ENCODE data around the gene FILIP1. TPM values are rescaled to one million over a fixed set of nuclear protein-coding genes. Genes with fewer than 3 reads are reported as not detected.

FILIP1 gene
- total RNA-seq, 2 experiments from 2014 or later: not detected

DNA sequence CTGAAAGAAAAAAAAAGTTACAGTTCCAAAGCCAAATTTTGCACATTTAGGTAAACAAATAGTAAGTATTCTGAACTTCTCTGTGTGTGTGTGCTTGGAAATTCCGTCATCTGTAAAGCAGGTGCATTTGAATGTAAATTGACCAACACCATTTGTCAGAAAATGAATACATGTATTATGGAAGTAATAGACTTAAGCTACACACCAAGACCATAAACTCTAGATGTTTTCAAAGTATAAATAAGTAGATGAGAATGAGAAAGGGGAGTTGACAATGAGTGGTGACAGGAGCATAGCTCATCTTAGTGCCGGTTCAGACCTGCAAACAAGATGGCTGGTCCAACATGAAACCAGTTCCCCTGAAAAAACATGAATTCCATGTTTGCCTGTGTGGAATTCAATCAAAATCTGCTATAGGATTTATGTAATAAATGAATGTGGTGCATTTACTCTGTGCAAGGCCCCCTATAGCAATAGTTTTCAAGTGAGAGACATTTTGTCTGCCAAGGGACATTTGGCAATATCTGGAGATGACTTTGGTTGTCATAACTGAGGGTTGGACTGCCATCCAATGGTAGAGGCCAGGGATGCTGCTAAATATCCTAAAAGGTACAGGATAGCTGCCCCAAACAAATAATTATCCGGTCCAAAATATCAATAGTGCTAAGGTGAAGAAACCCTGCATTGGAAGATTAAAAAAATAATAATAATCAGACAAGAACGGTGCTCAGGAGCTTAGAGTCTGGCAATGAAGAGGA lies 11.0 kb upstream of the FILIP1 start:
- CTCF ChIA-PET: interaction anchor here (0.5 to 1.2 kb wide), 2 partner anchors 8 to 260 kb away, joined by 3 to 4 read pairs; no protein-coding TSS in a partner anchor
- Mint-ChIP-seq H3K36me3 (no peaks in the 10 kb centered on the region), H3K4me3 (no peak overlapping the region), H3K27ac (no peak overlapping the region), H3K4me1 (no peaks in the 10 kb centered on the region), H3K27me3 (peaks cover 10% of the 10 kb centered on the region), H3K9me3 (ENCODE audit: low read depth) (no peaks in the 10 kb centered on the region)
- no peak for ATAC-seq
- DNase-seq: no peak

DNA sequence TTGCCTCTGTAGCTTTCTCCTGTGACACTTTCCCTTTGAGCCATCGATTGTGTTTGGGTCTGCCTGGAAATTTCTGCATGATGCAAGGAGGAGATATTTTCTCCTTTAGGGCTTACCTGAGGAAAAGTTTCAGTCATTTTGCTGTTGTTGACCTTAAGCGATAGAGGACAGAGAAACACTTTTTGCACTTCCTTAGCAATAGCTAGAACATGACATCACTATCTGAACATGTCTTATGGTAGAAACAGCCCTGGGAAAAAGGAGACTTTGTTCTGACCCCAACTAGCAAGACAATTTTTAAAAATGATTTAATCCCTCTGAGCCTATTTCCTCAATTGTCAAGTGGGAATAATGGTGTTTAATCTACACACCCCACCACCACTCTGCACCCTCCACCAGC lies 9.7 kb upstream of the FILIP1 start:
- CTCF ChIA-PET: no interaction called here
- Mint-ChIP-seq H3K36me3 (no peaks in the 10 kb centered on the region), H3K27me3 (peaks cover 14% of the 10 kb centered on the region), H3K4me3 (no peak overlapping the region), H3K9me3 (ENCODE audit: low read depth) (no peaks in the 10 kb centered on the region), H3K4me1 (no peaks in the 10 kb centered on the region), H3K27ac (no peak overlapping the region)
- DNase-seq (no peak), ATAC-seq (no peak)

- Mint-ChIP-seq H3K27ac (no peak overlapping the region), H3K27me3 (peaks cover 16% of the 10 kb centered on the region), H3K4me3 (no peak overlapping the region), H3K36me3 (no peaks in the 10 kb centered on the region), H3K4me1 (no peaks in the 10 kb centered on the region), H3K9me3 (ENCODE audit: low read depth) (no peaks in the 10 kb centered on the region)
- no peak for ATAC-seq
- no peak for DNase-seq
- CTCF ChIA-PET: interaction anchor here (0.6 kb wide), 1 partner anchor 33 kb away, joined by 4 read pairs; no protein-coding TSS in a partner anchor
Measured at GRCh38 chr6:75502884-75503283, 9.3 kb upstream of the FILIP1 start.

DNA sequence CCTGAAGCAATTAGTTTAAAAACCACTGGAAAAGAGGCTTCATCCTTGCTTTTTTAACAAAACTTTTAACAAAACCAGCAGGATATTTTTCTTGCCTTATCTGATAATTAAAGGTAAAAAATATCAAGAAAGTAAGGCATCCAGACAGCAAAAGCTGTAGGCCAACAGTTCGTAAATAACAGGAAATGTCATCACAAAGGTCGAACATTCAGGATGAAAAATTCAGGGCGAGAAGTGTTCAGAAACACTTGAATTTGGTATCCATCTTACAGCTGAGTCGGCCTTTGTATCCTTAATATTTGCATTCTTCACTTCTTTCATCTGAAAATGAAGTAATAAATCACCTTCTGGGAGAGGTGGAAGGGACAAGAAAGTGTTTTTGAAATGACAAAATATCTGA lies 8.2 kb upstream of the FILIP1 start:
- Mint-ChIP-seq H3K36me3 (peaks cover 3% of the 10 kb centered on the region), H3K27ac (no peak overlapping the region), H3K27me3 (peaks cover 20% of the 10 kb centered on the region), H3K9me3 (ENCODE audit: low read depth) (peaks cover 2% of the 10 kb centered on the region), H3K4me1 (no peaks in the 10 kb centered on the region), H3K4me3 (no peak overlapping the region)
- CTCF ChIA-PET: no interaction called here
- no peak for DNase-seq
- ATAC-seq: no peak

DNA sequence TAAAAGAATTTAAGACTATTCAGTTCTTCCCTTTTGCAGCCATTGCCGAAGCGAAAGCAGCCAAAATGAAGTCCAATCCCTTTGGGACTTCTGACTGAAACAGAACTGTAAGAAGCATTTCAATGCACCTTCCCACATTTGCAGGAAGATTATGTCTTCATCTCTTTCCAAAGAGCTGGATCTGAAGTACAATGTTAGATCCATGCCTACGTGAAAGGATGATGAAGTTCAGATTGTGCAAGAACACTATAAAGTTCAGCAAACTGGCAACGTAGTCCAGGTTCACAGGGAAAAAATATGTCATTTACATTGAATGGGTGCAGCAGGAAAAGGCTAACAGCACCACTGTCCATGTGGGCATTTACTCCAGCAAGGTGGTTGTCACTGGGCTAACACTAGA lies 6.0 kb upstream of the FILIP1 start:
- H3K27me3 Mint-ChIP-seq: peaks cover 28% of the 10 kb centered on the region

DNA sequence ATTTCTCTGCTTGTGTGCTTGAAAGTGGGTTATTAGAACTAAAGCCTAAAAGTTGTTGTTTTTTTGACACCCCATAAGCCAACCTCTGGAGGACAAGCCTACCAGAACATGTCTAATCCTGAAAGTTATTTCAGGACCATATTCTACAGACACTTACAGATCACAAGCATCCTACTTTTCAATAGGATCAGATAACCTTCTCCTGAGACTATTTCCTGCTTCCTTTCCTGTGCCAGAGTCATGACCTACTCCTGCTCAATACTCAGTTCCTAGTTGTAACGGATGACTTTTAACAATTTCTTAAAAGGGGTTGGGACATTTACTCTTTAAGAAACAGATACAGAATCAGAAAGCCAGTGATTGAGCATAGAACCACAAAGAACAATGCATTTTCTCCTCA lies 5.3 kb upstream of the FILIP1 start:
- DNase-seq: no peak
- peaks cover 34% of the 10 kb centered on the region for H3K27me3 Mint-ChIP-seq
- H3K36me3 Mint-ChIP-seq: peaks cover 12% of the 10 kb centered on the region
- peaks cover 2% of the 10 kb centered on the region for H3K9me3 Mint-ChIP-seq (ENCODE audit: low read depth)
- H3K27ac Mint-ChIP-seq: no peak overlapping the region
- no peak overlapping the region for H3K4me3 Mint-ChIP-seq
- no peak for ATAC-seq
- H3K4me1 Mint-ChIP-seq: peaks cover 20% of the 10 kb centered on the region
- CTCF ChIA-PET: no interaction called here

More for the DNA sequence above, 6.0 kb upstream of the FILIP1 start:
- H3K36me3 Mint-ChIP-seq: peaks cover 8% of the 10 kb centered on the region
- CTCF ChIA-PET: no interaction called here
- H3K4me3 Mint-ChIP-seq: no peak overlapping the region
- peaks cover 2% of the 10 kb centered on the region for H3K9me3 Mint-ChIP-seq (ENCODE audit: low read depth)
- ATAC-seq: no peak
- H3K27ac Mint-ChIP-seq: no peak overlapping the region
- peaks cover 17% of the 10 kb centered on the region for H3K4me1 Mint-ChIP-seq
- no peak for DNase-seq

- H3K4me1 Mint-ChIP-seq: peaks cover 20% of the 10 kb centered on the region
- H3K27me3 Mint-ChIP-seq: peaks cover 43% of the 10 kb centered on the region
- peaks cover 2% of the 10 kb centered on the region for H3K9me3 Mint-ChIP-seq (ENCODE audit: low read depth)
- no peak for ATAC-seq
- CTCF ChIA-PET: no interaction called here
- DNase-seq: no peak
- no peak overlapping the region for H3K4me3 Mint-ChIP-seq
- H3K27ac Mint-ChIP-seq: no peak overlapping the region
- peaks cover 14% of the 10 kb centered on the region for H3K36me3 Mint-ChIP-seq
Measured at GRCh38 chr6:75497994-75498393, 4.4 kb upstream of the FILIP1 start.

DNA sequence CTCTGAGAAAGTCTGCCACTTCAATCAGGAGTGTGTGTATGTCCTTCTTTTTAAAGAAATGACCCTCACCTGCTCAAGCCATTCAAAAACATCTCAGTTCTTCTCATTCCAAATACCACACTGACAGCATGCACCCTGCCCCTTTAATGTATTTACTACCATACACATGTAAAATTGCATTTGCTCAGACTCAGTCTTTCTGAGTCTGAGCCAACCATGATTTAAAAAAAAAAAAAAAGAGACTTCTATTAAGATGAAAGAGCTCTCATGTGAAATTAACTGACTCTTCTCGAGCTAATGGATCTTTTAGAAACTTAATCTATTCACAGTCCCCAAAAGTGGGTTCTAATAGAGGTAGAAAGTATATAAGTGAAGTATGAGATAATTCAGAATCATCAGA lies 1.4 kb upstream of the FILIP1 start:
- Mint-ChIP-seq H3K9me3 (ENCODE audit: low read depth) (peaks cover 2% of the 10 kb centered on the region), H3K27ac (no peak overlapping the region), H3K4me1 (peaks cover 20% of the 10 kb centered on the region), H3K4me3 (no peak overlapping the region), H3K27me3 (peaks cover 57% of the 10 kb centered on the region), H3K36me3 (peaks cover 16% of the 10 kb centered on the region)
- DNase-seq (no peak), ATAC-seq (no peak)
- CTCF ChIA-PET: interaction anchor here (1.5 kb wide), 1 partner anchor 13 kb away, joined by 3 read pairs; no protein-coding TSS in a partner anchor

- DNase-seq (no peak), ATAC-seq (no peak)
- Mint-ChIP-seq H3K27ac (no peak overlapping the region), H3K4me3 (no peak overlapping the region), H3K4me1 (peaks cover 20% of the 10 kb centered on the region), H3K27me3 (peaks cover 56% of the 10 kb centered on the region), H3K36me3 (peaks cover 16% of the 10 kb centered on the region), H3K9me3 (ENCODE audit: low read depth) (peaks cover 2% of the 10 kb centered on the region)
- CTCF ChIA-PET: interaction anchor here (1.5 kb wide), 1 partner anchor 12 kb away, joined by 3 read pairs; no protein-coding TSS in a partner anchor
Measured at GRCh38 chr6:75494290-75494689, 690 bp upstream of the FILIP1 start.

- CTCF ChIA-PET: no interaction called here
- no peak overlapping the region for H3K4me3 Mint-ChIP-seq
- peaks cover 64% of the 10 kb centered on the region for H3K27me3 Mint-ChIP-seq
- DNase-seq (no peak), ATAC-seq (no peak)
- H3K9me3 Mint-ChIP-seq (ENCODE audit: low read depth): peaks cover 2% of the 10 kb centered on the region
- peaks cover 15% of the 10 kb centered on the region for H3K36me3 Mint-ChIP-seq
- no peak overlapping the region for H3K27ac Mint-ChIP-seq
- H3K4me1 Mint-ChIP-seq: peaks cover 20% of the 10 kb centered on the region
Measured at GRCh38 chr6:75492386-75493153, 1.0 kb downstream of the FILIP1 start.

GRCh38 chr6:75491291-75491690 lies 2.3 kb downstream of the FILIP1 start:
- H3K9me3 Mint-ChIP-seq (ENCODE audit: low read depth): no peaks in the 10 kb centered on the region
- DNase-seq: no peak
- ATAC-seq: no peak
- no peak overlapping the region for H3K4me3 Mint-ChIP-seq
- no peak overlapping the region for H3K27ac Mint-ChIP-seq
- H3K36me3 Mint-ChIP-seq: peaks cover 13% of the 10 kb centered on the region
- peaks cover 18% of the 10 kb centered on the region for H3K4me1 Mint-ChIP-seq
- CTCF ChIA-PET: no interaction called here
- peaks cover 69% of the 10 kb centered on the region for H3K27me3 Mint-ChIP-seq

DNA sequence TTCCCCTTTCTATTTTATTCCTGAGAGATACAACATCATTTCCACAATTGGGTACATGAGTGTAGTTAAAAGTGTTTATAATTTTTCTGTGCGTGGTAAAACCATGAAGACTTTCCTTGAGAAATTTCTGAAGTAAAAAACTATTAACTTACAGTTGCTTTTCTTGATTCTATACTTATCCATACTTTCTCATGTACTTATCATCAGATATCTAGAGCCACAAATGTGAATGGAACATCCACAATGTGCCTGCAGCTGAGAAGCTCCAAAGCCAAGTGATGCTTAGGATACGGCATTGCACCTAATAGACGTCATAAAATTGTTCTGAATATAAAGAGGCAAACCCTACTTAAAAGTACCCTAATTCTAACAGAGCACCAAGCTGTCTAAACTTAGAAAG lies 2.9 kb downstream of the FILIP1 start:
- no peak for ATAC-seq
- CTCF ChIA-PET: no interaction called here
- H3K36me3 Mint-ChIP-seq: peaks cover 12% of the 10 kb centered on the region

GRCh38 chr6:75489025-75489424 lies 4.6 kb downstream of the FILIP1 start:
- CTCF ChIA-PET: no interaction called here
- no peak for ATAC-seq
- H3K27ac Mint-ChIP-seq: no peak overlapping the region
- peaks cover 58% of the 10 kb centered on the region for H3K27me3 Mint-ChIP-seq
- no peak for DNase-seq
- no peaks in the 10 kb centered on the region for H3K9me3 Mint-ChIP-seq (ENCODE audit: low read depth)
- peaks cover 2% of the 10 kb centered on the region for H3K4me1 Mint-ChIP-seq
- no peak overlapping the region for H3K4me3 Mint-ChIP-seq
- H3K36me3 Mint-ChIP-seq: peaks cover 6% of the 10 kb centered on the region

More for the DNA sequence above, 2.9 kb downstream of the FILIP1 start:
- no peak overlapping the region for H3K4me3 Mint-ChIP-seq
- H3K27me3 Mint-ChIP-seq: peaks cover 68% of the 10 kb centered on the region
- H3K4me1 Mint-ChIP-seq: peaks cover 12% of the 10 kb centered on the region
- H3K9me3 Mint-ChIP-seq (ENCODE audit: low read depth): no peaks in the 10 kb centered on the region
- DNase-seq: no peak
- no peak overlapping the region for H3K27ac Mint-ChIP-seq

DNA sequence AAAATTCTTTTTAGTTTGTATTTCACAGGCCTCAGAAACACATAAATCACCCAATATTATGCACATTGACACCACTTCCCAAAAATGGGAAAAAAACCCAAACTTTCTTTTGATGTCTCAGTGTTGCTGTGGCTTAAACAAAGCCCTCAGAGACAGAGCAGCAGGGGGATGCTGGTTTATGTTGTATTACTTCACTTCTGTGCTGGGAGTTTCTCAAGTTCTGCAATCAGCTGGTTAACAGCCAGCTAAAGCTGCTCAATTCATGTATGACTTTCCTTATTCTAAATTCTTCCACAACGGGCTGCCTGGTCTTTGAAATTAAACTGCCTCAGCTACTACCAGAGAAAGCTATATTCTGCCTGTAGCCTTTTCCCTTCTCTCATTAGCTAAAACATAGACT lies 5.6 kb downstream of the FILIP1 start:
- Mint-ChIP-seq H3K4me3 (no peak overlapping the region), H3K27me3 (peaks cover 53% of the 10 kb centered on the region), H3K4me1 (peaks cover 3% of the 10 kb centered on the region), H3K27ac (no peak overlapping the region), H3K9me3 (ENCODE audit: low read depth) (no peaks in the 10 kb centered on the region), H3K36me3 (peaks cover 3% of the 10 kb centered on the region)
- DNase-seq (no peak), ATAC-seq (no peak)
- CTCF ChIA-PET: no interaction called here
